ENCODE results near the gene NTM. TPM values are rescaled to one million over a fixed set of nuclear protein-coding genes. Genes with fewer than 3 reads are reported as not detected.

Gene NTM
- total and polyA plus RNA-seq, 2 of the 8 experiments (the other 6 are each of a cell fraction or from before 2014, with no cell fraction given): 13.4 to 20.0 TPM

GRCh38 chr11:131572423-131572822 lies 202.0 kb downstream of the NTM start:
- Histone ChIP-seq H4K8ac (ENCODE audit: extremely low read depth, insufficient read depth, low read length) (no peak overlapping the region), H2AFZ (ENCODE audit: low read length) (no peak overlapping the region), H3K18ac (ENCODE audit: extremely low read depth, low read length) (no peak overlapping the region), H3K36me3 (ENCODE audit: control insufficient read depth in 2 of 4, insufficient read depth in 4 of 4, low read length in 3 of 4) (no peaks in the 10 kb centered on the region), H3K79me1 (ENCODE audit: low read depth, low read length) (no peaks in the 10 kb centered on the region), H2AK5ac (ENCODE audit: low read depth, low read length) (no peak overlapping the region), H2BK15ac (ENCODE audit: low read length) (peak overlapping the region; percentile 5; the same call in 1 of the 2 replicates), H2BK12ac (ENCODE audit: low read depth, low read length) (no peak overlapping the region), H3K56ac (replicated peaks; ENCODE audit: insufficient read length, low read depth, low read length) (no peak overlapping the region), H3K27ac (ENCODE audit: low read depth, low read length) (no peak overlapping the region), H3K4me2 (ENCODE audit: insufficient read depth in 1 of 2, low read depth in 2 of 2, low read length in 2 of 2) (no peak overlapping the region), H3K23me2 (ENCODE audit: low read depth, low read length) (no peaks in the 10 kb centered on the region), H3K23ac (ENCODE audit: insufficient read length) (no peak overlapping the region), H4K91ac (replicated peaks; ENCODE audit: insufficient read length, low read length) (no peak overlapping the region), H3K27me3 (replicated peaks in 1 of 4; ENCODE audit: control insufficient read depth in 3 of 4, extremely low read depth in 1 of 4, insufficient read depth in 3 of 4, low read length in 3 of 4) (no peaks in the 10 kb centered on the region), H4K5ac (ENCODE audit: insufficient read length, low read depth, low read length) (no peak overlapping the region), H2BK120ac (replicated peaks; ENCODE audit: low read depth, low read length) (no peak overlapping the region), H3K4ac (replicated peaks; ENCODE audit: insufficient read length, low read depth, low read length) (no peak overlapping the region), H3K4me3 (ENCODE audit: extremely low read depth in 1 of 4, insufficient read depth in 2 of 4, low read depth in 3 of 4, low read length in 4 of 4) (no peak overlapping the region), H3K14ac (ENCODE audit: insufficient read length) (no peak overlapping the region), H2BK20ac (ENCODE audit: low read length) (no peak overlapping the region), H3K4me1 (replicated peaks in 1 of 4; ENCODE audit: control insufficient read depth in 3 of 4, insufficient read depth in 4 of 4, low read length in 3 of 4) (peaks cover 0 to 4% (median 0%) of the 10 kb centered on the region in 4 experiments; a peak in 2 of 7 replicates), H3K79me2 (ENCODE audit: control insufficient read depth in 1 of 2, insufficient read depth in 2 of 2, low read length in 2 of 2) (no peaks in the 10 kb centered on the region), H3K9me3 (ENCODE audit: insufficient read depth in 2 of 2, low read depth in 1 of 2, low read length in 1 of 2) (no peaks in the 10 kb centered on the region), H2BK5ac (ENCODE audit: low read depth, low read length) (no peak overlapping the region), H3K9ac (replicated peaks in 1 of 4; ENCODE audit: extremely low read depth in 1 of 4, low read depth in 3 of 4, low read length in 3 of 4) (no peak overlapping the region), H4K20me1 (replicated peaks in 1 of 2; ENCODE audit: control insufficient read depth in 1 of 2, insufficient read depth in 2 of 2, low read length in 2 of 2) (no peaks in the 10 kb centered on the region)
- ChIA-PET CTCF (ENCODE audit: partially characterized antibody) (interaction anchor here (0.7 to 38.6 kb wide), 7 partner anchors 9 to 536 kb away, joined by 3 to 1023 read pairs (median 4); no protein-coding TSS in a partner anchor), POLR2A (ENCODE audit: partially characterized antibody) (interaction anchor here (0.7 kb wide), 1 partner anchor 9 kb away, joined by 3 read pairs; no protein-coding TSS in a partner anchor)
- FAIRE-seq (no peak), DNase-seq (ENCODE audit: low read depth in 1 of 2, low spot score in 2 of 2) (no peak)
- 94% methylated on average over 7 of the region's 7 CpGs; no CpG with 5 or more reads in 1 of the 2 experiments for WGBS, 2 experiments (ENCODE audit: extremely low coverage in 1 of 2, insufficient coverage in 1 of 2, insufficient read length in 1 of 2, insufficient replicate concordance in 2 of 2, low coverage in 1 of 2, low lambda C conversion rate in 2 of 2, missing lambda C conversion rate in 1 of 2)
- TF ChIP-seq SRF (IDR thresholded peaks at IDR 0.05; ENCODE audit: low read depth, low read length) (no peak), FOSL1 (IDR thresholded peaks at IDR 0.05; ENCODE audit: insufficient read depth, low read depth, low read length) (no peak), RFX5 (IDR thresholded peaks at IDR 0.05; ENCODE audit: borderline replicate concordance, low read depth, low read length) (no peak), PHF8 (conservative IDR thresholded peaks at IDR 0.05; ENCODE audit: low read depth, low read length) (no peak), SIX5 (IDR thresholded peaks at IDR 0.05; ENCODE audit: low read depth, low read length) (no peak), EZH2 (IDR thresholded peaks at IDR 0.05; ENCODE audit: low read depth, low read length, severe bottlenecking) (no peak), ASH2L (IDR thresholded peaks at IDR 0.05; ENCODE audit: low read length) (no peak), CHD2 (IDR thresholded peaks at IDR 0.05; ENCODE audit: low read length) (no peak), BACH1 (IDR thresholded peaks at IDR 0.05; ENCODE audit: low read length) (no peak), KDM4A (IDR thresholded peaks at IDR 0.05; ENCODE audit: low read depth, low read length, severe bottlenecking) (no peak), CTBP2 (IDR thresholded peaks at IDR 0.05; ENCODE audit: borderline replicate concordance, insufficient read depth, insufficient read length, low read length) (no peak), TEAD4 (IDR thresholded peaks at IDR 0.05; ENCODE audit: low read depth, low read length) (no peak), RNF2 (IDR thresholded peaks at IDR 0.05; ENCODE audit: borderline replicate concordance, low read depth, low read length, missing control alignments, poor library complexity, severe bottlenecking) (no peak), RAD21 (IDR thresholded peaks at IDR 0.05 in 1 of 2, conservative IDR thresholded peaks at IDR 0.05 in 1 of 2; ENCODE audit: low read depth in 2 of 2, low read length in 2 of 2) (no peak)
